ENCODE measurements around the gene TASOR2.

TASOR2 gene, protein sequence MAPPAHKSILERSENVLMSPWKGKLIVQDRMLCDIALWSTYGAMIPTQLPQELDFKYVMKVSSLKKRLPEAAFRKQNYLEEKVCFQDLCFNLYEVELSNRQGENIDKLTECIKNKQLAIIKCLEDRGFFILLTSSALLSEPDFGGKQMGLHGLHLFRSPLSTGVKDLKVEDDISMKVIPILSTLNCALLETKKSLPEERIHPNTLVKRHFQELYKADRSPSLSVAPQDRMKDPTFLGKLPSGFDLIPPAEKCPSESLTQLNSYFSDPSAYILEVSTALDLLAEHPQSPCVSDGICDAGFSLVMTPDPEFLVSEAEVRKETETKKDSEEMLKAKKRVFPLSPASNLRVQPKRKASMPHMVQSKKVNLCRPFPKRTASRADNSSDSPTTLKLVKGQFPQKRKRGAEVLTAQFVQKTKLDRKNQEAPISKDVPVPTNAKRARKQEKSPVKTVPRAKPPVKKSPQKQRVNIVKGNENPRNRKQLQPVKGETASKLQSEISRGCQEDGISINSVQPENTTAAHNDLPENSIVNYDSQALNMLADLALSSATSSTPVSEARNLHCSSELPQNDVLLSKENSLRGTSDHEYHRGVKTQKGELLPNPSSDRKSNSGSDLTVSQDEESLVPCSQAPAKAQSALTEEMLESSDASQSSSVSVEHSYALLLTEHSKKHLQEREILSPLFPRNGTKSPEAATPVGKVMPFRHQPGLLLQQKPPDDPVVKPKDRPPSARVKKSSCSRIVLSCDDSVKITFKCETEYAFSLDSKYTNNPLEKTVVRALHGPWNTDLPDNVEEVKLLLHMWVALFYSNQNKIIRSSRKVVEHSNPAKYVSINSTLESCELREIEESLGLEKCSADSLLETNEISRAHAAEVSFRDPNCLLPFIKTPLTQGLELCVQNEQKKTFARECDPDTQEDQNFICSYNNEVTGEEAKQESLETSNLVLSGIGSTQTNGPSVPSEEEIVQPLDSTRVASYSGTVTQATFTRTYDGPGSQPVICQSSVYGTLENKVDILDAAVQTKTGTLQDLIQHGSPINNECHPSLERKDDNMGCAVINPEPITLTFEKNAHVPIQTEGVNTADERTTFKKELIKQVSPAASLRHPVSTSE (N-terminal part only)

DNA sequence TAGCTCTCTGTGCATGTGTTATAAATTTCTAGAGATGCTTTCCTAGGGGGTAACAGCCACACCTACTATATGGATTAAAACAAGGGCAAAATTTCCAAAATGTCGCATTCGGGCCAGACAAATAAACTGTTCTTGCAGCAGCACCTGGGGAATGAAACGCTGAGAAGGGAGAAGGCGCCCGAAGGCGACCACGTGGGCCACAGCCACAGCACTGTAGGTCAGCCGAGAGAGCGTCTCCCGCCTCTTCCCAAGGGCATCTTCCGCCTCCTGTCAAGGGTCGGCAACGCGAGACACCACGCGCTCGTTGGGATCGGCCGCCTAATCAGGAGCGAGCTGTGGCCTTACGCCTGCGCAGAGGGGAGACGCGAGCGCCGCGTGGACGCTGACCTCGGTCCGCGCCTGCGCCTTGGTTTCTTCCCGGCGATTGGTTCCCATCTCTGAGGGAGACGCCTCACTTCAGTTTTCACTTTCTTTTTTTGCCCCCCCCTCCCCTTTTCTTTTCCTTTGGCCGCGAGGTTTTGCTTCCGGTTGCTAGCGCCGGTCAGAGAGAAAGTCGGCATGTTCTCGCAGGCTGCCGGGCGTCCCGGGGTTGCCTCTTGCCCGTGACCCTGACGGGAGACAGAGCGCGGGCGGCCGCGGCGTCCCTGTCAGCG lies at the start of gene TASOR2:
Gene TASOR2, plus strand, starts transcription at position 521 of the 653 bp plus-strand sequence. CDS start 35,805 bp downstream, outside the sequence.
- H3K4me3 Mint-ChIP-seq = peak within 1 kb of the TSS; percentile 96
- H3K27me3 Mint-ChIP-seq = peaks cover 1% of the 10 kb centered on the region
- no peaks in the 10 kb centered on the region for H3K9me3 Mint-ChIP-seq (ENCODE audit: low read depth)
- H3K4me1 Mint-ChIP-seq (ENCODE audit: low read depth) = peaks cover 41% of the 10 kb centered on the region
- H3K27ac Mint-ChIP-seq = peak within 1 kb of the TSS; percentile 97
- H3K36me3 Mint-ChIP-seq = peaks cover 8% of the 10 kb centered on the region

- Mint-ChIP-seq H3K27ac (no peak overlapping the region), H3K9me3 (ENCODE audit: low read depth) (no peaks in the 10 kb centered on the region), H3K36me3 (peaks cover 4% of the 10 kb centered on the region), H3K4me1 (ENCODE audit: low read depth) (no peaks in the 10 kb centered on the region), H3K27me3 (no peaks in the 10 kb centered on the region), H3K4me3 (no peak overlapping the region)
These were observed 49.7 kb upstream of the TASOR2 start for GRCh38 chr10:5634918-5635317.

DNA sequence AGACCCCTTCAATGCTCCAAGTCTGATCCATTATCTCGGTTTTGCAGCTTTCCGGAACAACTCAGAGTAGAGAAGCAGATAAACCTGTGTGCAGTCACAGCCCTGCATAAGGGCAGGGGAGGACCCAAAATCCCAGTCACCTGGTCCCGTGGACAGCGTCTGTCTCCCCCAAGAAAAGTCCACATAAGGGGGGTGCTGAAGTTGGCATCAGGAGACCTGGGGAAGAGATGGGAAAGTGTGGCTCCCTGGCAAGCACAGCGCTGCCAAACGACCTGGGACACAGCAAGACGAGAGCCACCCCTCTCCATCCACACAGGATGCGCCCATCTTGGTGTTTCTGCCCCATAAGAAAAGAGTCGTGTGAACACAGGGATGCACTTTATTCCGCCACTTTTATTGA lies 46.1 kb upstream of the TASOR2 start:
- no peaks in the 10 kb centered on the region for H3K27me3 Mint-ChIP-seq
- H3K9me3 Mint-ChIP-seq (ENCODE audit: low read depth) = no peaks in the 10 kb centered on the region
- no peak overlapping the region for H3K27ac Mint-ChIP-seq
- no peaks in the 10 kb centered on the region for H3K4me1 Mint-ChIP-seq (ENCODE audit: low read depth)
- H3K4me3 Mint-ChIP-seq = no peak overlapping the region
- peaks cover 10% of the 10 kb centered on the region for H3K36me3 Mint-ChIP-seq

DNA sequence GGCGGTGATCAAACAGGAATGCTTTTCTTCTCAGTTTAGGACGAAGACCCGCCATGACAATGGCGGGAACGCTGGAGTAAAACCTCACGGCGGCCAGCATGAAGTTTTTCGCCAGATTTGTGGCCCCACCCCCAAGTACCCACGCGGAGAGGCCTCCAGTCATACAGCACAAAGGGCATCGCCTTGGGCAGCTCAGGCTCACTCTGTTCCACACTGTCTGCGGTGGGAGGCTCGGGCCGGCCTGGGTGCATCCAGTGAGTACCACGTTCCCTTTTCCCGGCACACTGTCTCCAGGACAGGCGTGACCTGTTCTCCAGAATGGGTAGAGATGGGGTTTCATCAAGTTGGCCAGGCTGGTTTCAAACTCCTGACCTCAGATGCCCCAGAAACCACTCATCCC lies 45.6 kb upstream of the TASOR2 start:
- H3K4me3 Mint-ChIP-seq = no peak overlapping the region
- H3K27me3 Mint-ChIP-seq = no peaks in the 10 kb centered on the region
- H3K9me3 Mint-ChIP-seq (ENCODE audit: low read depth) = no peaks in the 10 kb centered on the region
- H3K27ac Mint-ChIP-seq = no peak overlapping the region
- peaks cover 13% of the 10 kb centered on the region for H3K36me3 Mint-ChIP-seq
- H3K4me1 Mint-ChIP-seq (ENCODE audit: low read depth) = no peaks in the 10 kb centered on the region

DNA sequence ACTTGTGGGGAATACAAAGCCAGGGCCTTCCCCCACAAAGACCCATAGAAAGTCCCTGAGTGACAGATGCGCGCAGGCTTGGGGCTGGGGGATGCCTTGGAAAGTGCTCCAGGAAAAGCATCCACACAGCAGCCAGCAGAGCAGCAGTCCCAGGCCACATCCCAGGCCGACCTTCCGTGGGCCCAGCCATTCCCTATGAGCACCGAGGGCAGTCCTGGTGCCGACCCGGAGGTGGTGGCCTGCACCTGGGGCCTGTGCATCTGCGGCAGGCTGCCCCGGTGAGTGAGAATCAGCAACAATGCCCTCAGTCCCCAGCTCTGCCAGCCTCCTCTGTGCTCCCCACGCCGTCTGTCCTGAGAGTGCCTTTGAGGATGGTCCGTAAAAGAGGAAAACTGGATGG lies 44.6 kb upstream of the TASOR2 start:
- H3K27ac Mint-ChIP-seq = no peak overlapping the region

GRCh38 chr10:5640501-5640900 lies 44.1 kb upstream of the TASOR2 start:
- H3K27me3 Mint-ChIP-seq = no peaks in the 10 kb centered on the region
- H3K9me3 Mint-ChIP-seq (ENCODE audit: low read depth) = no peaks in the 10 kb centered on the region
- no peak overlapping the region for H3K27ac Mint-ChIP-seq
- H3K4me1 Mint-ChIP-seq (ENCODE audit: low read depth) = no peaks in the 10 kb centered on the region
- H3K4me3 Mint-ChIP-seq = no peak overlapping the region
- H3K36me3 Mint-ChIP-seq = peaks cover 13% of the 10 kb centered on the region

More for the DNA sequence above, 44.6 kb upstream of the TASOR2 start:
- no peak overlapping the region for H3K4me3 Mint-ChIP-seq
- no peaks in the 10 kb centered on the region for H3K27me3 Mint-ChIP-seq
- no peaks in the 10 kb centered on the region for H3K9me3 Mint-ChIP-seq (ENCODE audit: low read depth)
- peaks cover 13% of the 10 kb centered on the region for H3K36me3 Mint-ChIP-seq
- H3K4me1 Mint-ChIP-seq (ENCODE audit: low read depth) = no peaks in the 10 kb centered on the region

GRCh38 chr10:5641501-5641900 lies 43.1 kb upstream of the TASOR2 start:
- H3K27ac Mint-ChIP-seq = no peak overlapping the region
- H3K9me3 Mint-ChIP-seq (ENCODE audit: low read depth) = no peaks in the 10 kb centered on the region
- no peaks in the 10 kb centered on the region for H3K4me1 Mint-ChIP-seq (ENCODE audit: low read depth)
- no peak overlapping the region for H3K4me3 Mint-ChIP-seq
- H3K36me3 Mint-ChIP-seq = peaks cover 13% of the 10 kb centered on the region
- H3K27me3 Mint-ChIP-seq = no peaks in the 10 kb centered on the region

GRCh38 chr10:5643346-5644067 lies 41.1 kb upstream of the TASOR2 start:
- Mint-ChIP-seq H3K9me3 (ENCODE audit: low read depth) (no peaks in the 10 kb centered on the region), H3K36me3 (peaks cover 17% of the 10 kb centered on the region), H3K27ac (no peak overlapping the region)

DNA sequence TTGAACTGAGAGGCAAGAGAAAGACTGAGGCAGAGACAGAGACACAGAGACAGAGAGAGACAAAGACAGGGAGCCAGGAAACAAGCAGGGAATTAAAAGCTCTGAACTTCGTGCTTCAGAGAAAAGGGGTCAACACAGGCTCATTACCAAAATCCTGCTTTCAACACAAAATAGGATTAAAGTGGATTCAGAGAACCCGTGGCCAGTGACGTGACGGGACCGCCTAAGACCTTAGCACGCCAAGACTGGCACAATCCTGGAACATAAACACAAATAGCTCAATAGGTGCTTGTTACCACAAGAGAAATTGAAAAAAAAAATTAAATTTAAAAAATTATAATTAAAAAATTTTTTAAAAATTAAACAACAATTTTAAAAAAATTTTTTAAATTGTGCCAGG lies 39.7 kb upstream of the TASOR2 start:
- H3K36me3 Mint-ChIP-seq = peaks cover 15% of the 10 kb centered on the region
- H3K4me1 Mint-ChIP-seq (ENCODE audit: low read depth) = no peaks in the 10 kb centered on the region
- no peaks in the 10 kb centered on the region for H3K9me3 Mint-ChIP-seq (ENCODE audit: low read depth)
- no peaks in the 10 kb centered on the region for H3K27me3 Mint-ChIP-seq
- H3K27ac Mint-ChIP-seq = no peak overlapping the region
- H3K4me3 Mint-ChIP-seq = no peak overlapping the region

More at GRCh38 chr10:5643346-5644067, 41.1 kb upstream of the TASOR2 start:
- H3K4me3 Mint-ChIP-seq = no peak overlapping the region
- H3K27me3 Mint-ChIP-seq = no peaks in the 10 kb centered on the region
- no peaks in the 10 kb centered on the region for H3K4me1 Mint-ChIP-seq (ENCODE audit: low read depth)

- Mint-ChIP-seq H3K36me3 (peaks cover 17% of the 10 kb centered on the region), H3K9me3 (ENCODE audit: low read depth) (no peaks in the 10 kb centered on the region), H3K27me3 (no peaks in the 10 kb centered on the region), H3K4me3 (no peak overlapping the region), H3K4me1 (ENCODE audit: low read depth) (no peaks in the 10 kb centered on the region), H3K27ac (no peak overlapping the region)
These were observed 39.3 kb upstream of the TASOR2 start for GRCh38 chr10:5645375-5645774.

DNA sequence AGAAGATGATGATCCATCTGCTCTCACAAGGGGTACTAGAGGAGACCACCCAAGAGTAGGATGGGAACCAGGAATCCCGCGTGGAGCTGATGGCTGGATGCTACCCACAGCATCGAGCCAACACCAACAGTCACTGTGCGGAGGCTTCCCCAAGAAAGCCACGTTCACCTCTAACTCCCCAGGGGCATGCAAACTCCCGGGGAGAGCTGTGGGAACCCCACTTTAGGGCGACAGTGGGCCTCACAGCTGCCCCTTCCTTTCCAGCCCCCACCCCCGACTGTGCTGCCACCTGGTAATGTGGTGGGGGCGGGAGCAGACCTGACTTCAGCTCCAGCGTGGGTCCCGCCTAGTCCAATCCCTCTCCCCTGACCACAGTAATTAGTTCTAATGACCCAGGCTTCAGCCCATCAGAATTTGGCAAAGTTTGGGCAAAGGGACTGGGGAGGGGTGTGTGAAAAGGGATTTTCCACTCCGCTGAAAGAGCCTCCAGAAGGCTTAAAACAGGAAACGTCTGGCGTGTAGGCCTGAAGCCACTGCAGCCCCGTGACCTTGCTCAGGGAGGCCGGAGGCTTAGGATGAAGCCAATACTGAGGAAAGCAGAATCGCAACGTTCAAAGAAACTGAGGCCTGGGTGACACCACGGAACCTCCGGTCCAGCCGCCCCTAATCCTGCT lies 38.6 kb upstream of the TASOR2 start:
- peaks cover 17% of the 10 kb centered on the region for H3K36me3 Mint-ChIP-seq
- H3K4me1 Mint-ChIP-seq (ENCODE audit: low read depth) = no peaks in the 10 kb centered on the region
- no peaks in the 10 kb centered on the region for H3K27me3 Mint-ChIP-seq
- no peaks in the 10 kb centered on the region for H3K9me3 Mint-ChIP-seq (ENCODE audit: low read depth)
- peak overlapping the region; percentile 6 for H3K27ac Mint-ChIP-seq
- H3K4me3 Mint-ChIP-seq = no peak overlapping the region

- H3K4me1 Mint-ChIP-seq (ENCODE audit: low read depth) = no peaks in the 10 kb centered on the region
- H3K36me3 Mint-ChIP-seq = peaks cover 12% of the 10 kb centered on the region
- H3K27ac Mint-ChIP-seq = peak overlapping the region; percentile 85
- no peaks in the 10 kb centered on the region for H3K27me3 Mint-ChIP-seq
- H3K9me3 Mint-ChIP-seq (ENCODE audit: low read depth) = no peaks in the 10 kb centered on the region
- no peak overlapping the region for H3K4me3 Mint-ChIP-seq
These were observed 37.0 kb upstream of the TASOR2 start for GRCh38 chr10:5647507-5648240.
